ENCODE data around the gene TMEM163.

TMEM163 gene

GRCh38 chr2:134417968-134418582 lies 300.7 kb downstream of the TMEM163 start:
- Mint-ChIP-seq H3K4me1 (ENCODE audit: low read depth) (no peaks in the 10 kb centered on the region), H3K27ac (no peak overlapping the region), H3K36me3 (ENCODE audit: low read depth) (no peaks in the 10 kb centered on the region), H3K27me3 (ENCODE audit: low read depth) (no peaks in the 10 kb centered on the region), H3K4me3 (no peak overlapping the region), H3K9me3 (no peaks in the 10 kb centered on the region)

- no peaks in the 10 kb centered on the region for H3K9me3 Mint-ChIP-seq
- H3K36me3 Mint-ChIP-seq (ENCODE audit: low read depth): no peaks in the 10 kb centered on the region
- H3K27me3 Mint-ChIP-seq (ENCODE audit: low read depth): no peaks in the 10 kb centered on the region
- H3K4me3 Mint-ChIP-seq: no peak overlapping the region
- no peak overlapping the region for H3K27ac Mint-ChIP-seq
- peaks cover 5% of the 10 kb centered on the region for H3K4me1 Mint-ChIP-seq (ENCODE audit: low read depth)
These were observed 302.2 kb downstream of the TMEM163 start for GRCh38 chr2:134416637-134417036.

GRCh38 chr2:134416018-134416417 lies 302.8 kb downstream of the TMEM163 start:
- no peak overlapping the region for H3K27ac Mint-ChIP-seq
- no peaks in the 10 kb centered on the region for H3K9me3 Mint-ChIP-seq
- H3K36me3 Mint-ChIP-seq (ENCODE audit: low read depth): no peaks in the 10 kb centered on the region
- no peaks in the 10 kb centered on the region for H3K27me3 Mint-ChIP-seq (ENCODE audit: low read depth)
- H3K4me1 Mint-ChIP-seq (ENCODE audit: low read depth): peaks cover 8% of the 10 kb centered on the region
- no peak overlapping the region for H3K4me3 Mint-ChIP-seq

GRCh38 chr2:134413912-134414311 lies 304.9 kb downstream of the TMEM163 start:
- H3K27ac Mint-ChIP-seq: no peak overlapping the region
- H3K4me3 Mint-ChIP-seq: no peak overlapping the region
- H3K9me3 Mint-ChIP-seq: no peaks in the 10 kb centered on the region
- peaks cover 15% of the 10 kb centered on the region for H3K4me1 Mint-ChIP-seq (ENCODE audit: low read depth)
- H3K36me3 Mint-ChIP-seq (ENCODE audit: low read depth): no peaks in the 10 kb centered on the region
- no peaks in the 10 kb centered on the region for H3K27me3 Mint-ChIP-seq (ENCODE audit: low read depth)

- H3K36me3 Mint-ChIP-seq (ENCODE audit: low read depth): no peaks in the 10 kb centered on the region
These were observed 305.4 kb downstream of the TMEM163 start for GRCh38 chr2:134413430-134413829.

GRCh38 chr2:134412639-134412999 lies 306.2 kb downstream of the TMEM163 start:
- no peaks in the 10 kb centered on the region for H3K9me3 Mint-ChIP-seq

More at GRCh38 chr2:134413430-134413829, 305.4 kb downstream of the TMEM163 start:
- Mint-ChIP-seq H3K4me3 (no peak overlapping the region), H3K9me3 (no peaks in the 10 kb centered on the region), H3K4me1 (ENCODE audit: low read depth) (peaks cover 17% of the 10 kb centered on the region), H3K27ac (no peak overlapping the region), H3K27me3 (ENCODE audit: low read depth) (no peaks in the 10 kb centered on the region)

GRCh38 chr2:134411828-134412638 lies 306.8 kb downstream of the TMEM163 start:
- Mint-ChIP-seq H3K27ac (no peak overlapping the region), H3K36me3 (ENCODE audit: low read depth) (no peaks in the 10 kb centered on the region), H3K4me1 (ENCODE audit: low read depth) (peaks cover 20% of the 10 kb centered on the region), H3K27me3 (ENCODE audit: low read depth) (no peaks in the 10 kb centered on the region), H3K4me3 (no peak overlapping the region), H3K9me3 (no peaks in the 10 kb centered on the region)

More at GRCh38 chr2:134412639-134412999, 306.2 kb downstream of the TMEM163 start:
- Mint-ChIP-seq H3K36me3 (ENCODE audit: low read depth) (no peaks in the 10 kb centered on the region), H3K27ac (no peak overlapping the region), H3K27me3 (ENCODE audit: low read depth) (no peaks in the 10 kb centered on the region), H3K4me3 (no peak overlapping the region), H3K4me1 (ENCODE audit: low read depth) (peaks cover 20% of the 10 kb centered on the region)

GRCh38 chr2:134411279-134411827 lies 307.4 kb downstream of the TMEM163 start:
- no peak overlapping the region for H3K27ac Mint-ChIP-seq
- no peak overlapping the region for H3K4me3 Mint-ChIP-seq

GRCh38 chr2:134410831-134411231 lies 308.0 kb downstream of the TMEM163 start:
- no peak overlapping the region for H3K4me3 Mint-ChIP-seq
- no peaks in the 10 kb centered on the region for H3K9me3 Mint-ChIP-seq
- H3K27ac Mint-ChIP-seq: no peak overlapping the region
- H3K4me1 Mint-ChIP-seq (ENCODE audit: low read depth): peaks cover 20% of the 10 kb centered on the region
- no peaks in the 10 kb centered on the region for H3K27me3 Mint-ChIP-seq (ENCODE audit: low read depth)
- H3K36me3 Mint-ChIP-seq (ENCODE audit: low read depth): no peaks in the 10 kb centered on the region

More at GRCh38 chr2:134411279-134411827, 307.4 kb downstream of the TMEM163 start:
- Mint-ChIP-seq H3K4me1 (ENCODE audit: low read depth) (peaks cover 20% of the 10 kb centered on the region), H3K27me3 (ENCODE audit: low read depth) (no peaks in the 10 kb centered on the region), H3K36me3 (ENCODE audit: low read depth) (no peaks in the 10 kb centered on the region), H3K9me3 (no peaks in the 10 kb centered on the region)

GRCh38 chr2:134410006-134410405 lies 308.8 kb downstream of the TMEM163 start:
- Mint-ChIP-seq H3K4me1 (ENCODE audit: low read depth) (peaks cover 20% of the 10 kb centered on the region), H3K9me3 (no peaks in the 10 kb centered on the region), H3K4me3 (no peak overlapping the region), H3K27ac (no peak overlapping the region), H3K36me3 (ENCODE audit: low read depth) (no peaks in the 10 kb centered on the region), H3K27me3 (ENCODE audit: low read depth) (no peaks in the 10 kb centered on the region)

GRCh38 chr2:134408791-134409190 lies 310.0 kb downstream of the TMEM163 start:
- Mint-ChIP-seq H3K4me3 (no peak overlapping the region), H3K9me3 (no peaks in the 10 kb centered on the region), H3K4me1 (ENCODE audit: low read depth) (peaks cover 20% of the 10 kb centered on the region)

GRCh38 chr2:134408386-134408785 lies 310.4 kb downstream of the TMEM163 start:
- Mint-ChIP-seq H3K27me3 (ENCODE audit: low read depth) (no peaks in the 10 kb centered on the region), H3K9me3 (no peaks in the 10 kb centered on the region), H3K4me3 (no peak overlapping the region), H3K27ac (no peak overlapping the region), H3K36me3 (ENCODE audit: low read depth) (peaks cover 10% of the 10 kb centered on the region), H3K4me1 (ENCODE audit: low read depth) (peaks cover 20% of the 10 kb centered on the region)

More at GRCh38 chr2:134408791-134409190, 310.0 kb downstream of the TMEM163 start:
- H3K27me3 Mint-ChIP-seq (ENCODE audit: low read depth): no peaks in the 10 kb centered on the region
- H3K27ac Mint-ChIP-seq: no peak overlapping the region
- H3K36me3 Mint-ChIP-seq (ENCODE audit: low read depth): peaks cover 7% of the 10 kb centered on the region

GRCh38 chr2:134407154-134407890 lies 311.5 kb downstream of the TMEM163 start:
- no peaks in the 10 kb centered on the region for H3K9me3 Mint-ChIP-seq
- H3K27ac Mint-ChIP-seq: no peak overlapping the region
- peaks cover 20% of the 10 kb centered on the region for H3K4me1 Mint-ChIP-seq (ENCODE audit: low read depth)
- H3K27me3 Mint-ChIP-seq (ENCODE audit: low read depth): no peaks in the 10 kb centered on the region
- H3K4me3 Mint-ChIP-seq: no peak overlapping the region
- H3K36me3 Mint-ChIP-seq (ENCODE audit: low read depth): peaks cover 11% of the 10 kb centered on the region

GRCh38 chr2:134406736-134407135 lies 312.1 kb downstream of the TMEM163 start:
- H3K4me1 Mint-ChIP-seq (ENCODE audit: low read depth): peaks cover 16% of the 10 kb centered on the region
- no peaks in the 10 kb centered on the region for H3K9me3 Mint-ChIP-seq
- no peaks in the 10 kb centered on the region for H3K27me3 Mint-ChIP-seq (ENCODE audit: low read depth)
- no peak overlapping the region for H3K27ac Mint-ChIP-seq
- peaks cover 11% of the 10 kb centered on the region for H3K36me3 Mint-ChIP-seq (ENCODE audit: low read depth)
- no peak overlapping the region for H3K4me3 Mint-ChIP-seq
